NCI-H526 (cell line): ENCODE results near the gene CFL1.
A peak's percentile ranks its signal among the peaks of the same experiment; 100 is the strongest.

Experiments used
- DNase-seq, 2 experiments: peaks; one replicate each; lab custom pipeline; 2025; lab: John Stamatoyannopoulos, UW

The CFL1 gene

GRCh38 chr11:65888163-65888814 is 30.3 kb upstream of the CFL1 start, which contains the start of gene FIBP:
Gene FIBP, minus strand, starts transcription at chr11:65888471. Its CDS starts 53 bp downstream, at chr11:65888418.
- DNase-seq: peak; percentile 96 to 99

DNA sequence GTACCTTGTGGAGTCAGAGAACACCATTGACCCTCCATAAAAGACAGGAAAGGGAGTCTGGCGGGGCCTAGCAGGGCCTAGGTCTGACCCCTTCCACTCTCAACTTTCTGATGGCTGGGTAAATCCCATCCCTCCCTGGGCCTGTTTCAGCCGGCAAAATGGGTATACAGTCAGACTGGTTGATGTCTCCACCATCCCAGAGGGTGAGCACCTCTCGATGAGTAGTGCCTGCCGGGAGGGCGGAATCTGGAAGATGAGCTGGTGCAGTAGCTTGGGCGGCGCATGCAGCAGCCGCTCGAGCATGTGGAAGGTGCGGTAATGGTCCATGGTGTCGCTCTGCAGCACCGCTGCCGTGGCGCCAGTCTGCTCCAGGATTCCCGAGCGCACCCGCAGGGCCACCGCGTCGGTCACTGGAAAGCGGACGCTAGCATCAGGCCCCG is 29.8 kb upstream of the CFL1 start:
- no peak for DNase-seq

DNA sequence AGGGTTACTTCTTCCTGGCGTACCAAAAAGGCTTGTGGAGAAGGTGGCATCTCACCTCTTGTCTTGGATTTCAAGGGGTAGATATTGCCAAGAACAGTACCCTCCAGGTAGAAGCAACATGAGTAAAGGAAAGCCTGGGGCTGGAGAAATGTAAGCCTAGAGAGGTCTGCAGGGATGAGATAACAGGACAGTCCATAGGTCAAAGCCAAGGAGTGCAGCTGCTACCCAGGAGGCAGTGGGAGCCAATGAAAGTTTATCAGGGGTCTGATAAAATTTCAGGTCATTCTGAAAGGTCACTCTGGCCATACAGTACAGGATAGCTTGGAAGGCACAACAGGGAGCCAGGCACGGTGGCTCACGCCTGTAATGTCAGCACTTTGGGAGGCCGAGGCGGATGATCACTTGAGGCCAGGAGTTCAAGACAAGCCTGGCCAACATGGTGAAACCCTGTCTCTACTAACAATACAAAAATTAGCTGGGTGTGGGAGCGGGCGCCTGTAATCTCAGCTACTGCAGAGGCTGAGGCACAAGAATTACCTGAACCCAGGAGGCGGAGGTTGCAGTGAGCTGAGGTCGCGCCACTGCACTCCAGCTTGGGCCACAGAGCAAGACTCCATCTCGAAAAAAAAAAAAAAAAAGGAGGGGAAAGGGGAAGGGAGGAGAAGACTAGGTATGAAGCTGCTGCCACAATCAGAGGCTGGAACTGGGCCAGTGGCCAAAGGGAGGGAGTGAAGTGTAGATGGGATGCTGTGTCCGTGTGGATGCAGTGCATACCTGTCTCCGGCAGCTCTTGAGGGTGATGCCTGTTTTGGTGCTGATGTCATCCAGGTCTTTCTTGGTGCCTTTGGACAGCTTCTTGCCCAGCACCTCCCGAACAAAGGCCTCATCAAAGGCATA is 29.1 kb upstream of the CFL1 start:
- no peak for DNase-seq

GRCh38 chr11:65885808-65886536 is 28.0 kb upstream of the CFL1 start:
- DNase-seq: no peak

DNA sequence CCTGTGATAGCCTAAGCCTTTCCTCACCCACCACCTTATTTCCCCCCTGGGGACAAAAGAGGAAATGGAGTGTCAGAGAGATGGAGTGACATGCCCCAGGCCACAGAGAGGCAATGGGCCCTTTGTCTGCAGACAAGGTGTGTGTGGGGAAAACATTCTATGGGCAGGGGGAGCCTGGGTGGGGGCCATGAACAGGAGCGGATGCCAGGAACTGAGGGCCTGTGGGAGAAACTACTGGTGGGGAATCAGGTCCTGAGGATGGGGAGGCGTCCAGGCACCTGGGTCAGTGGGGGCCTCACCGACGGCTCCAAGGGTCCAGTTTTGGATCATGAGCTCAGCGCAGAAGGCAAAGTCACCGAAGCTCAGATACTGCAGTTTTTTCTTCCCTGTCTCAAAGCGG is 27.3 kb upstream of the CFL1 start:
- no peak for DNase-seq

- DNase-seq: peak; percentile 29 to 79
These were observed 26.7 kb upstream of the CFL1 start for GRCh38 chr11:65884716-65885092.

DNA sequence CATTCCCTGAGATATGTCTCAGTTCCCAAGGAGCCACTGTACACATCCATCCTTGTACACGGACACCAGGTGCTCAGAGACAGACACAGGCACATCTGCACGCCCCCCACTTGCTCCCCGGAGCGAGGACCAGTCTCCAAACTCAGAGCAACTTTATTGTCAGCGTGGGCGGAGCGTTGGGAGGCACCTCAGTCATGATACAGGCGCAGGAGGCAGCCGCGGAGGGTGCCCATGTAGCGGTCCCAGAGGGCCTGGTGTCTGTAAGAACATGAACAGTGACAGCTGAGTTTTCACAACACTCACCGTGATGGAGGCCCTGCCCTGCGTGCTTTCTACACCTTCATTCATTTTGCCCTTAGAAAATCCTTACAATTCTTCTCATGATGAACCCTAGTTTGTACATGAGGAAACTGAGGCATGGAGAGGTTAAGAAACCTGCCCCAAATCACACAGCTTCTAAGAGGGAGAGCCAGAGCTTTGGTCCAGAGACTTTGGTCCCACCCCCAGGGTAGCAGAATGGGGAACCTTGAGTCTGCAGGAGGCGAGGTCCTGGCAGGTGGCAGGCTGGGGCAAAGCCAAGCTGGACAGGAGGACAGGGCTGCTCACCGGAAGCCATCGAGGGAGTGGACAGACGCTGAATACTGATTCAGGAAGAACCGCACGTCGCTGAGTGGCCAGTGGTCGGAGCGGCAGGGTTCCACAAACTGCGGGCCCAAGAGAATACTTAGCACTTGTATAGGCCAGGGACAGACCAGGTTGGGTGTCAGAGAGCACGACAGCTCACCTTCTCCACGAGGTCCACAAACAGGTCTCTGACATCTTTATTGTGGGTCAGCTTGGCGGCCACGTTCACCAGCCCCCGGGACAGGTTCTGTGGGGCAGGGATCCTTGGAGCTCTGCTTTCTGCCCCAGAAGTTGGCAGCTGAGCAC is 26.1 kb upstream of the CFL1 start:
- no peak for DNase-seq

- no peak for DNase-seq
These were observed 25.2 kb upstream of the CFL1 start for GRCh38 chr11:65883058-65883761.

- DNase-seq: no peak
These were observed 24.4 kb upstream of the CFL1 start for GRCh38 chr11:65882120-65883057.

DNA sequence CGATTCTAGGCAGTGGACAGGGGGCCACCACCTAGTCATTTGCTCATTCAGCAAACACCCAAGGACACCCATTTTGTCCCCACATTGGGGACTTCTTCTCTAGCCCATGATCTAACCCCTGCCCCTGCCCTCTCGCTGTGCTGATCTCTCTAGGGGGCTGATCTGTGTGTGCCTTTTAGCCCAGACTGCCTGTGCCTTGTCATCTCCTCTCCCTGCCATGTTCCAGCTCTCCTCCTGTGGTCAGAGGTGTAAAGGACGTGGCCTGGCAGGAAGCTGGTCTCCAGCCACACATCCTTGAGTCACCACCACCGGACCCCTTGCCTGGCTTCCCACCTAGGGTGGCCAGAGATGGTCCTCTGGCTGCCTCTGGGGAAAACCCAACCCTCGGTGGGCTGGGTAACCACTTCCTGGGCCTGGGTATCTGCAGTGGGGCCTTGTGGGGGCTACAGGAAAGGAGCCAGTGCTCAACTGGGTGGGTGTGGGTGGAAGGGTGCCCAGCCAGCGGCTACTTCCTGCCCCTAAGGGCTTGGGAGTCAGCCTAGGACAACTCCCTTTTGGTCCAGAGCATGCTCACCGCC is 23.0 kb upstream of the CFL1 start:
- no peak for DNase-seq

GRCh38 chr11:65880027-65880426 is 22.0 kb upstream of the CFL1 start:
- DNase-seq: no peak

- DNase-seq: no peak
These were observed 21.6 kb upstream of the CFL1 start, which contains the start of gene CTSW for GRCh38 chr11:65879617-65880016. Gene CTSW, plus strand, starts transcription at chr11:65879837. Its CDS starts 18 bp downstream, at chr11:65879855.

DNA sequence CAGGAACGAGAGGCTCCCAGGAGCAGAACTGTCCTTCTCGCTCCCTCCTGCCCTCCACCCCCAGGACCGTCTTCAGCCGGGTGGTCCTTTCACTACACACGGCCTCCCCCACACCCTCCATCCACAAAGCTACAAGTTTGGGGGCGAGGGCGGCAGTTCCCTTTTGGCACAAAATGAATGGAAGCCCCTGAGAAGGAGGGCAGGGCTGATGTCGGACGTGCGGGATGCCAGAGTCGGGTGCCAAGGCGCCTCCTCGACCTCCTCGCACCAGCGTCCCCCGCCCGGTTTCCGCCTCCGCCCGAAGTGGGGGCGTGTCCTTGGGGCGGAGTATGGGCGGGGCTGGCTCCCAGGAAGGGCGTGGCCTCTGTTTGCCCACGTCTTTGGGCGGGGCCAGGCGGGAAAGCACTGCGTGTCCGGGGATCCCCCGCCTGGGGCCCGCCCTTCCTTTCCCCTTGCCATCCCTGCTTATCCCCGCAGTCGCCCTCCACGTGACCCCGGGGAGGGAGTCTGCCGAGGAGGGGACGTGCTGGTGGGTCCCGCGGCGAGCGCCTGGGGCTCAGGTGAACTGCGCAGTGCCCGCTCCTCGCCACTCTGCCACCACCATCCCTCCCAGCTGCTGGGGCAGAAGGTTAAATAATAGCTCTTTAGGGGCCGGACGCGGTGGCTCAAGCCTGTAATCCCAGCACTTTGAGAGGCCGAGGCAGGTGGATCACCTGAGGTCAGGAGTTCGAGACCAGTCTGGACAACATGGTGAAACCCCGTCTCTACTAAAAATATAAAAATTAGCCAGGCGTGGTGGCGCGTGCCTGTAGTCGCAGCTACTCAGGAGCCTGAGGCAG is 15.6 kb upstream of the CFL1 start:
- DNase-seq: peak; percentile 85 to 97

DNA sequence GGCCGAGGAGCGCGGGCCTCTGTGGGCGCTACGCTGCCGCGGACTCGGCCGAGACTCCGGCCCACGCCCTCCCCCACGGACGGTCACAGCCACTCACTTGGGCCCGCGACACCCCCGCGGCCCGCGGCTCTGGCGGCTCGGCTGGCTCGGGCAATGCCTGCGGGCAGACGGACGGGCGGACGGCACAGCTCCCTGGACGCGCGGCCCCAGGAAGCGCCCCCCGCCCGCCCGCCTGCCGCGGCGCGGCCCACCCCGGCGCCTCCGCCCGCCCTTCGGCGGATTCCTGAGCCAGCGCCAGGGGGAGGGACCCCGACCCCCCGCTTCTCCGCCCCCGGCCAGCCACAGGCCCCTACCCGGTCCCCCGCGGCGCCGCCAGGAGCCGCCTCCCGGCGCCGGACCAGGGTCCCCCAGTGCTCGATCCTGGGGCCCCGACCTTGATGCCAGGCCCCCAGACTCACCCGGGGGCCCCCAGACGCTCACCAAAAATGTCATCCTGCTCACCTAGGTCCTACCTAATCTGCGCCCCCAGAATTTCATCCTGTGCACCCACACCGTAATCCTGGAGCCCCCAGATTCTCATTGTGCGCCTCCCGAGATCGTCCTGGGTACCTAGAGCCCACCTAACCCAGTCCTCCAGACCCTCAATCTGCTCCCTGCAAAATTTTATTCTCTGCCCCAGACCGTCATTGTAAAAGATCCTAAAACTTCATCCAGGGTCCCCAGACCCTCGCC is 14.8 kb upstream of the CFL1 start, which contains the start of gene EFEMP2:
EFEMP2 (minus strand) TSS at position 215 of the 732 bp plus-strand sequence. CDS start 446 bp downstream, outside the sequence.
- no peak for DNase-seq

DNA sequence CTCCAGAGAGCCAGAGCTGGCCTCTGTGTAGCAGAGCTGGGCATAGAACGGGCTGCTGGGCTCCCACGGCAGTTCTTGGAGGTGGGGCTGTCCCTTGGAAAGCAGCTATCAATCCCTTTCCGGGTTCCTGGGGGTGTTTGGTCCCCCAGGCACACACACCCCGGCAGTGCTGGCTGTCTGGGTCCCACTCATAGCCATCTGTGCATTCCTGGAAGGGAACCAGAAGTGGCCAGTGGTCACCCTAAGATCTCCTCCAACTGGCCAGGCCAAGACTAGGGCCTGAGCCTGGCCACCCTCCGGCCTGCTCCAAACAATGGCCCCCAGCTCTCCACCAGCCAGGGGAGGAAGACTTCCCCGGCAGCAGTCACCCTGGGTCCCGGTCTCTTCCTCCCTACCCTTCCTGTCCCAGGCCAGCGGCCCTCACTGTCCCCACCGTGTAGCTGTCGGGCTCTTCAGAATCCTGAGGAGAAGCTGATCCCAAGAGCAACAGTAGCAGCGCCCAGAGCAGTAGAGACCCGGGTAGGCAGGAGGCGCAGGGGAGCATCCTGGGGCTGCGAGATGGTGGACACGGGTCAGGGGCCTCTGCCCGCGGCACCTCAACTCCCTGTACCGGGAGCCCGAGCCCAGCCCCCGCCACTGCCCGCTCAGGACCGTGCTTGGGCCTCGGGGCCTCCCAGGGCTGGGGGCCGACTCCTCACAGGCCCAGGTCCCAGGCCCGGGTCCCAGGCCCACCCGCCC is 14.0 kb upstream of the CFL1 start:
- DNase-seq: no peak
